Muscle of arm (tissue), 12 donors: ENCODE data around the gene ANGPTL1. TPM values are rescaled to one million over a fixed set of nuclear protein-coding genes. Genes with fewer than 3 reads are reported as not detected.

Experiments used
- polyA plus RNA-seq, 12 donors: library from polyadenylated mRNA; unstranded; fragments of 120-200 nt; gene quantifications; one replicate each; pipeline ENCODE4 v1.2.1, GENCODE V29; 2013; ENCODE audit not compliant: insufficient read length in 12 of 12

The ANGPTL1 gene
- polyA plus RNA-seq, 12 donors, result 57.3 to 148 (median 79.5) TPM; not detected in 1

Other genes with a start within 250 kb of the ANGPTL1 start
- 10 to 100 TPM in 11 of 12 donors, not detected in 1; 31.6 to 61.3 (median 42.8) TPM for gene RALGPS2, start 145.8 kb downstream of the ANGPTL1 start, polyA plus RNA-seq
- gene FAM20B, start 154.8 kb upstream of the ANGPTL1 start, polyA plus RNA-seq, result 10 to 100 TPM in 11 of 12 donors, not detected in 1; 24.8 to 35.6 (median 30.1) TPM
- gene TOR3A, start 211.0 kb upstream of the ANGPTL1 start, polyA plus RNA-seq, result 10 to 100 TPM in 11 of 12 donors, not detected in 1; 12.4 to 20.8 (median 15.3) TPM